ENCODE measurements around the gene UBQLNL. TPM values are rescaled to one million over a fixed set of nuclear protein-coding genes. Genes with fewer than 3 reads are reported as not detected.

UBQLNL gene
- polyA plus RNA-seq, 1 donor from 2014 or later = not detected

GRCh38 chr11:5486421-5486820 lies 30.1 kb downstream of the UBQLNL start:
- H3K9me3 Mint-ChIP-seq = no peaks in the 10 kb centered on the region
- peaks cover 4% of the 10 kb centered on the region for H3K27me3 Mint-ChIP-seq
- H3K36me3 Mint-ChIP-seq = peaks cover 3% of the 10 kb centered on the region
- H3K4me3 Mint-ChIP-seq = no peak overlapping the region
- H3K4me1 Mint-ChIP-seq = no peaks in the 10 kb centered on the region
- no peak overlapping the region for H3K27ac Mint-ChIP-seq

- Mint-ChIP-seq H3K27me3 (peaks cover 4% of the 10 kb centered on the region), H3K9me3 (no peaks in the 10 kb centered on the region), H3K4me3 (no peak overlapping the region), H3K36me3 (peaks cover 3% of the 10 kb centered on the region), H3K27ac (no peak overlapping the region), H3K4me1 (no peaks in the 10 kb centered on the region)
These were observed 30.5 kb downstream of the UBQLNL start for GRCh38 chr11:5486003-5486402.

GRCh38 chr11:5476186-5476819 lies 40.2 kb downstream of the UBQLNL start:
- Mint-ChIP-seq H3K4me3 (no peak overlapping the region), H3K27ac (no peak overlapping the region), H3K9me3 (no peaks in the 10 kb centered on the region), H3K4me1 (no peaks in the 10 kb centered on the region), H3K27me3 (peaks cover 8% of the 10 kb centered on the region), H3K36me3 (no peaks in the 10 kb centered on the region)

GRCh38 chr11:5473921-5474320 lies 42.6 kb downstream of the UBQLNL start:
- no peak overlapping the region for H3K4me3 Mint-ChIP-seq
- no peaks in the 10 kb centered on the region for H3K36me3 Mint-ChIP-seq
- H3K9me3 Mint-ChIP-seq = no peaks in the 10 kb centered on the region
- H3K27me3 Mint-ChIP-seq = peaks cover 9% of the 10 kb centered on the region
- no peak overlapping the region for H3K27ac Mint-ChIP-seq
- H3K4me1 Mint-ChIP-seq = peaks cover 0 to 1% (median 0%) of the 10 kb centered on the region in 3 donors

- Mint-ChIP-seq H3K27ac (no peak overlapping the region), H3K4me1 (peaks cover 0 to 4% (median 0%) of the 10 kb centered on the region in 3 donors), H3K4me3 (no peak overlapping the region), H3K36me3 (peaks cover 3% of the 10 kb centered on the region), H3K27me3 (peaks cover 3% of the 10 kb centered on the region), H3K9me3 (peaks cover 0 to 2% (median 0%) of the 10 kb centered on the region in 3 donors)
These were observed 49.0 kb downstream of the UBQLNL start for GRCh38 chr11:5467527-5467926.

Other genes starting within 250 kb of the UBQLNL start
- gene HBE1, start 246.8 kb downstream of the UBQLNL start, polyA plus RNA-seq = not detected
- not detected for gene OR51B4, start 214.8 kb downstream of the UBQLNL start, polyA plus RNA-seq
- gene OR51B2, start 192.4 kb downstream of the UBQLNL start, polyA plus RNA-seq = not detected
- not detected for gene OR51B5, start 173.2 kb downstream of the UBQLNL start, polyA plus RNA-seq
- gene OR51B6, start 165.2 kb downstream of the UBQLNL start, polyA plus RNA-seq = not detected
- gene OR51M1, start 132.9 kb downstream of the UBQLNL start, polyA plus RNA-seq = not detected
- gene OR51Q1, start 94.6 kb downstream of the UBQLNL start, polyA plus RNA-seq = not detected
- gene OR51I1, start 75.2 kb downstream of the UBQLNL start, polyA plus RNA-seq = not detected
- gene OR51I2, start 67.4 kb downstream of the UBQLNL start, polyA plus RNA-seq = not detected
- gene OR52D1, start 28.0 kb downstream of the UBQLNL start, polyA plus RNA-seq = not detected
- gene UBQLN3, start 6.7 kb downstream of the UBQLNL start, polyA plus RNA-seq = not detected
- not detected for gene OR52H1, start 31.8 kb upstream of the UBQLNL start, polyA plus RNA-seq
- not detected for gene OR52B6, start 64.2 kb upstream of the UBQLNL start, polyA plus RNA-seq
- gene TRIM6, start 79.9 kb upstream of the UBQLNL start, polyA plus RNA-seq = not detected
- 22.9 TPM for gene TRIM34, start 108.3 kb upstream of the UBQLNL start, polyA plus RNA-seq
- 4.5 TPM for gene TRIM5, start 168.4 kb upstream of the UBQLNL start, polyA plus RNA-seq
- 210 TPM for gene TRIM22, start 173.1 kb upstream of the UBQLNL start, polyA plus RNA-seq
- gene OR56B1, start 219.7 kb upstream of the UBQLNL start, polyA plus RNA-seq = not detected
- 0.75 TPM for gene OR52N4, start 237.5 kb upstream of the UBQLNL start, polyA plus RNA-seq